Esophagus squamous epithelium (tissue), 4 donors: Measurements from ENCODE around the gene ZNF484.

Source experiments
- CTCF ChIP-seq, 6 experiments: fragments of 450-650 bp in 4 of 6; fragments of 200-600 bp in 2 of 6; sonication (generic) in 2 of 6; IDR thresholded peaks; one replicate each; pipeline ENCODE4 v1.5.1; 2016 to 2019; ENCODE audit warnings: antibody characterized with exemption in 6 of 6, mild to moderate bottlenecking in 4 of 6, moderate library complexity in 4 of 6
- POLR2A ChIP-seq, 4 donors: fragments of 450-650 bp; IDR thresholded peaks; one replicate each; pipeline ENCODE4 v1.6.1; 2017; ENCODE audit warnings: antibody characterized with exemption in 4 of 4, mild to moderate bottlenecking in 4 of 4, moderate library complexity in 3 of 4

GRCh38 chr9:92890761-92891160, 12.9 kb upstream of the ZNF484 start:
- no peak for TF ChIP-seq CTCF (IDR thresholded peaks at IDR 0.05)
- no peak for TF ChIP-seq POLR2A (IDR thresholded peaks at IDR 0.05)
